Vagina (tissue), 2 donors: ENCODE data around the gene DSCAML1.

Source experiments
- CTCF ChIP-seq, 3 experiments: fragments of 450-650 bp in 2 of 3; fragments of 200-600 bp in 1 of 3; sonication (generic) in 1 of 3; IDR thresholded peaks; one replicate each; pipeline ENCODE4 v1.5.1; 2017 to 2019; ENCODE audit warnings: antibody characterized with exemption in 3 of 3, mild to moderate bottlenecking in 2 of 3, moderate library complexity in 2 of 3
- POLR2A ChIP-seq, 2 donors: fragments of 450-650 bp; IDR thresholded peaks; one replicate each; pipeline ENCODE4 v1.6.1; 2017; ENCODE audit warnings: antibody characterized with exemption in 2 of 2, mild to moderate bottlenecking in 2 of 2, moderate library complexity in 2 of 2
- POLR2AphosphoS5 ChIP-seq, 2 donors: sonication (generic); formaldehyde crosslinking; IDR thresholded peaks; one replicate each; pipeline ENCODE4 v1.9.0; 2017; ENCODE audit warnings: antibody characterized with exemption in 2 of 2, mild to moderate bottlenecking in 2 of 2, low read depth in 1 of 2; ENCODE audit not compliant: insufficient read depth in 1 of 2

GRCh38 chr11:117767071-117767470, 29.9 kb downstream of the DSCAML1 start:
- TF ChIP-seq POLR2AphosphoS5 (IDR thresholded peaks at IDR 0.05; ENCODE audit: insufficient read depth in 1 of 2, low read depth in 1 of 2) (no peak), POLR2A (IDR thresholded peaks at IDR 0.05) (no peak), CTCF (IDR thresholded peaks at IDR 0.05) (no peak)
